ENCODE results near the gene MAP3K2. TPM values are rescaled to one million over a fixed set of nuclear protein-coding genes. Genes with fewer than 3 reads are reported as not detected.

The MAP3K2 gene
- polyA plus RNA-seq, 1 donor from 2014 or later = 37.0 TPM

GRCh38 chr2:127361929-127362885 is 25.6 kb downstream of the MAP3K2 start:
- no peak overlapping the region for H3K4me2 ChIP-seq (ENCODE audit: low read length)
- H3K79me2 ChIP-seq (replicated peaks; ENCODE audit: insufficient read depth, low read length) = peaks cover 39% of the 10 kb centered on the region

More at GRCh38 chr2:127361929-127362885, 25.6 kb downstream of the MAP3K2 start:
- H3K27ac ChIP-seq (ENCODE audit: low read length) = no peak overlapping the region
- no peaks in the 10 kb centered on the region for H3K36me3 ChIP-seq (ENCODE audit: insufficient read depth, low read length)
- no peak for TF ChIP-seq EZH2 (IDR thresholded peaks at IDR 0.05; ENCODE audit: borderline replicate concordance, insufficient read depth, low read length, poor library complexity, severe bottlenecking)
- no peak for TF ChIP-seq MXI1 (conservative IDR thresholded peaks at IDR 0.05; ENCODE audit: poor library complexity, severe bottlenecking)
- TF ChIP-seq SMC3 (conservative IDR thresholded peaks at IDR 0.05; ENCODE audit: poor library complexity) = no peak
- no peak for TF ChIP-seq EP300 (conservative IDR thresholded peaks at IDR 0.05; ENCODE audit: poor library complexity, severe bottlenecking)
- no peak for TF ChIP-seq TAF1 (IDR thresholded peaks at IDR 0.05; ENCODE audit: low read depth)
- TF ChIP-seq POLR2AphosphoS5 (IDR thresholded peaks at IDR 0.05) = no peak
- TF ChIP-seq REST (IDR thresholded peaks at IDR 0.05; ENCODE audit: borderline replicate concordance) = no peak
- TF ChIP-seq RAD21 (conservative IDR thresholded peaks at IDR 0.05) = no peak
- TF ChIP-seq CTCF (IDR thresholded peaks at IDR 0.05; ENCODE audit: poor library complexity, severe bottlenecking) = no peak
- H3K27me3 ChIP-seq (ENCODE audit: insufficient read depth, low read depth, low read length) = no peaks in the 10 kb centered on the region
- no peak overlapping the region for H3K9ac ChIP-seq (ENCODE audit: low read length)
- H3K4me3 ChIP-seq (ENCODE audit: low read length) = no peak overlapping the region
- H4K20me1 ChIP-seq (ENCODE audit: insufficient read depth) = no peaks in the 10 kb centered on the region
- H3K9me3 ChIP-seq (ENCODE audit: low read length) = peaks cover 5% of the 10 kb centered on the region
- no peaks in the 10 kb centered on the region for H3K9me2 ChIP-seq (ENCODE audit: insufficient read depth, low read length)
- no peak overlapping the region for H2AFZ ChIP-seq (ENCODE audit: low read depth, low read length)
- no peaks in the 10 kb centered on the region for H3F3A ChIP-seq (ENCODE audit: insufficient read depth, low read length, poor library complexity, severe bottlenecking)
